Spleen (tissue), 7 donors: ENCODE results near the gene SORCS1.

Source experiments
- CTCF ChIP-seq, 11 experiments: fragments of 200-600 bp in 7 of 11; fragments of 450-650 bp in 4 of 11; sonication (generic) in 4 of 11; IDR thresholded peaks in 8 of 11; conservative IDR thresholded peaks in 3 of 11; 1 replicate in 7 of 11; 2 replicates in 4 of 11; pipeline versions ENCODE4 v1.4.0 to v1.8.0; 2016 to 2021; ENCODE audit warnings: antibody characterized with exemption in 11 of 11, inconsistent platforms in 4 of 11, mild to moderate bottlenecking in 1 of 11
- POLR2A ChIP-seq, 3 donors: fragments of 450-650 bp; IDR thresholded peaks; one replicate each; pipeline ENCODE4 v1.5.1; 2017; ENCODE audit warnings: antibody characterized with exemption in 3 of 3, mild to moderate bottlenecking in 1 of 3
- POLR2AphosphoS5 ChIP-seq, 3 donors: sonication (generic); formaldehyde crosslinking; IDR thresholded peaks; one replicate each; pipeline ENCODE4 v1.5.1; 2017; ENCODE audit warnings: antibody characterized with exemption in 3 of 3
- donor health status: DM: no; HTN: no; CAD: no; lungs with moderate emphysema.
- donor health status: DM: no; HTN: no; CAD: no.
- donor health status: DM: no; HTN: no; CAD: no.

- TF ChIP-seq CTCF (IDR thresholded peaks at IDR 0.05 in 8 of 11, conservative IDR thresholded peaks at IDR 0.05 in 3 of 11) (no peak), POLR2A (IDR thresholded peaks at IDR 0.05) (no peak), POLR2AphosphoS5 (IDR thresholded peaks at IDR 0.05) (no peak)
Measured at GRCh38 chr10:107098326-107098725, 66.2 kb downstream of the SORCS1 start.
